GM21390 (cell line): ENCODE measurements around the gene CDKN2A.
"Not testable (repeated sequence)": the region's sequence is repeated elsewhere in the genome, so short reads cannot be mapped to it uniquely, and the experiment has no call there.

Experiments used
- ATAC-seq: cut with Tn5 transposase; IDR thresholded peaks from one replicate; pipeline ENCODE4 v1.9.1; 2021; ENCODE audit not compliant: unreplicated experiment

The CDKN2A gene

GRCh38 chr9:21982861-21983560 is 11.2 kb downstream of the CDKN2A start:
- no peak for ATAC-seq

- ATAC-seq, result no peak
These were observed 11.8 kb downstream of the CDKN2A start for GRCh38 chr9:21982391-21982790.

DNA sequence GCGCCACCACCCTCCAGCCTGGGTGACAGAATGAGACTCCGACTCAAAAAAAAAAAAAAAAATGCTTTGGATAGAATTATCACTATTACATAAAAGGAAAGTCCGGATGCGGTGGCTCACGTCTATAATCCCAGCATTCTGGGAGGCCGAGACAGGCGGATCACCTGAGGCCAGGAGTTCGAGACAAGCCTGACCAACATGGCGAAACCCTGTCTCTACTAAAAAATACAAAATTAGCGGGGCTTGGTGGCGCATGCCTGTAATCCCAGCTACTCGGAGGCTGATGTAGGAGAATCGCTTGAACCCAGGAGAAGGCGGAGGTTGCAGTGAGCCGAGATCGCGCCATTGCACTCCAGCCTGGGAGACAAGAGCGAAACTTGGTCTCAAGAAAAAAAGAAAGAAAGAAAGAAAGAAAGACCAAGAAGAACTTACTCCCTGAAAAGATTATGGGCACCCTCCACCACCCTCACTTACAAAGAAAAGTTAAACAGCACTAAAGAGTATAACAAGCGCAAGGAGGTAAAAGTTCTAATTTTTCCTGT is 17.8 kb downstream of the CDKN2A start:
- no peak for ATAC-seq

- peak; percentile 71 for ATAC-seq
These were observed 19.3 kb downstream of the CDKN2A start for GRCh38 chr9:21974722-21975409.

- no peak for ATAC-seq
These were observed 19.9 kb downstream of the CDKN2A start for GRCh38 chr9:21974343-21974721.

DNA sequence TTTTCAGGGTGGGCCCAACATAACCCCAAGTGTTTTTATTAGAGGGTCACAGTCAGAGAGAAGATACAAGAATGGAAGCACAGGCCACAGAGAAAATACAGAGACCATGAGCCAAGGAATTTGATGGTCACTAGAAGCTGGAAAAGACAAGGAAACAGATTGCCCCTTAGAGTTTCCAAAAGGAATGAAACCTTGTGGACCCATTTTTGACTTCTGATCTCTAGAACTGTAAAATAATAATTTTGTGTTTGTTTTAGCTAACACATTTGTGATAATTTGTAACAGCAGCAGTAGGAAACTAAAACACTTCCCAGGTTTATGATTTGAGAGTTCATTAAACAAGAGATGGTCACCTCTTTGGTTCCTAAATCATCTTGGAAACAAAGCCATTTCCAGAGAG is 21.8 kb downstream of the CDKN2A start:
- no peak for ATAC-seq

- ATAC-seq, result no peak
These were observed 23.2 kb downstream of the CDKN2A start for GRCh38 chr9:21970800-21971640.

- no peak for ATAC-seq
These were observed 24.0 kb downstream of the CDKN2A start for GRCh38 chr9:21969951-21970799.

- no peak for ATAC-seq
These were observed 24.9 kb downstream of the CDKN2A start for GRCh38 chr9:21969011-21969940.

GRCh38 chr9:21968331-21969010 is 25.7 kb downstream of the CDKN2A start:
- ATAC-seq, result no peak

DNA sequence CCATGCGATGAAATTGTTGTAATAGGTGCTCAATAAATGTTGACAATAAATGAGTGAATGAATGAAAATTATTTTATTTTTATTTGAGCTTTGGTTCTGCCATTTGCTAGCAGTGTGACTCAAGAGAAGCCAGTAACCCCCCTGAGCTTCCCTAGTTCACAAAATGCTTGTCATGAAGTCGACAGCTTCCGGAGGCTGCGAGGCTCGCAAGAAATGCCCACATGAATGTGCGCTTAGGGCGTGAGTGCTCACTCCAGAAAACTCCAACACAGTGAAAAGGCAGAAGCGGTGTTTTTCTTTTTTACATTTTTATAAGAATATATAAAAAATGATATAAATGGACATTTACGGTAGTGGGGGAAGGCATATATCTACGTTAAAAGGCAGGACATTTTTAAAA is 26.5 kb downstream of the CDKN2A start:
- no peak for ATAC-seq

GRCh38 chr9:21967169-21967568 is 27.0 kb downstream of the CDKN2A start:
- ATAC-seq, result no peak

- no peak for ATAC-seq
These were observed 27.9 kb downstream of the CDKN2A start for GRCh38 chr9:21966140-21966851.

GRCh38 chr9:21965401-21965951 is 28.7 kb downstream of the CDKN2A start:
- peak; percentile 85 for ATAC-seq

DNA sequence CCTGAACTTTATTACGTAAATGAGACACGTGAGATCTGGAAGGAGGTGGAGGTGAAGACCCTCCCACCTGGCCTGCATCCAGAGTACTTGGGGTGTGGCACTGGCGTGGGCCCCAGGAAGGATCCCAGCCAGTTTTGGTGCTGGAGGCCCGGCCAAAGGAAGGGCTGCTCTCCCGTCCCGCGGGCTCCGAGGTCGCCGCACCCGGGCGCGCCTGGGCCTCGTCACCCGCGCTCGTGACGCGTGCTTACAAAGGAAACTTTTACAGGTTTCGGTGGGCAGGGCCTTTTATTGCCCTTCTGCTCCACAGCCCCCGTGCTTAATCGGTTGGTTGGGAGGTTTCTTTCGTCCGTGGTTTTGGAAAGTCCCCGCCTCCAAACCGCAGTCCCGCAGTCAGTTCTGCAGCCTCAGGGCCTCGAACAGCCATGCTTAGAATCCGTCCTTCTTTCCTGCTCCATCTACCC is 29.2 kb downstream of the CDKN2A start:
- ATAC-seq, result peak; percentile 46

DNA sequence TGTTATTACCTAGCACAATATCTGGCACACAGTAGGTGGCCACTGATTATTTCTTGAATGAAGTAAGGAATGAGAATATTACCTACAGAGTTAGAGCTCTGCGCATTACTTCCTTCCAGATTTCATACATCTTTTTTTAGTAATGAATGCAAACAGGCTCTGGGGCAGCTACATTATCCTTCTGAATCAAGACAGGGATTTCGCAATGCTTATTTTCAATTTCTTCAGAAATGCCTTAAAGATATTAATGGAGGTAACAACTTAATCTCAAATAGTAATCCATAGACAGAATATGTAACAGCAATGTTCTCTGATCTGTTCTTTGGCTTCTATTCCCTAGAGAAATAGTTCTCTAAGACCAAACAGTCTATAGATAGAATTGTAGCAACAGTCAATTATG is 32.6 kb downstream of the CDKN2A start:
- ATAC-seq, result no peak

DNA sequence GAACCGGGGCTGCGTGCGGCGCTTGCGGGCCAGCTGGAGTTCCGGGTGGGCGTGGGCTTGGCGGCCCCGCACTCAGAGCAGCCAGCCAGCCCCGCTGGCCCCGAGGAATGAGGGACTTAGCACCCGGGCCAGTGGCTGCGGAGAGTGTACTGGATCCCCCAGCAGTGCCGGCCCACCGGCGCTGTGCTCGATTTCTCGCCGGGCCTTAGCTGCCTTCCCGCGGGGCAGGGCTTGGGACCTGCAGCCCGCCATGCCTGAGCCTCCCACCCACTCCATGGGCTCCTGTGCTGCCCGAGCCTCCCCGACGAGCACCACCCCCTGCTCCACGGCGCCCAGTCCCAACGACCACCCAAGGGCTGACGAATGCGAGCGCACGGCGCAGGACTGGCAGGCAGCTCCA is 34.9 kb downstream of the CDKN2A start:
- ATAC-seq, result not testable (repeated sequence)

GRCh38 chr9:21958833-21959232 is 35.4 kb downstream of the CDKN2A start:
- ATAC-seq, result no peak
